Panc1 (cell line): ENCODE data around the gene GRIK4. TPM values are rescaled to one million over a fixed set of nuclear protein-coding genes. Genes with fewer than 3 reads are reported as not detected.

Source experiments
- ATAC-seq: fragments of 200-7000 bp; cut with Tn5 transposase; 2 replicates; pipeline ENCODE4 v1.9.1; 2020; ENCODE audit warnings: mild to moderate bottlenecking, moderate library complexity
- BruUV-seq: library from RNA; stranded (reverse); fragments of 400-500 nt; replicated peaks from 2 replicates; lab custom pipeline; 2021; lab: Mats Ljungman, UMichigan
- CTCF ChIA-PET: fragments of 300-600 bp; sonication (Branson Sonifier 250); formaldehyde crosslinking; loops from one replicate; lab custom pipeline; 2022; ENCODE audit warnings: antibody characterized with exemption; lab: Charles Lee
- POLR2A ChIA-PET: fragments of 300-600 bp; sonication (Branson Sonifier 250); formaldehyde crosslinking; loops from one replicate; lab custom pipeline; 2022; ENCODE audit warnings: antibody characterized with exemption; lab: Charles Lee
- DNase-seq: peaks from one replicate; pipeline ENCODE4 v3.0.0-alpha.2; 2010; ENCODE audit warnings: low read depth, low spot score
- H3K27ac ChIP-seq: 2 replicates; pipeline ENCODE4 v1.5.1; 2011; ENCODE audit warnings: mild to moderate bottlenecking, low read length, inconsistent platforms
- H3K27me3 ChIP-seq: fragments of 200-500 bp; sonication (Bioruptor generic); 2 replicates; pipeline ENCODE4 v1.6.0; 2014; ENCODE audit warnings: low read length, inconsistent platforms; ENCODE audit not compliant: control insufficient read depth, insufficient read depth
- H3K36me3 ChIP-seq: fragments of 200-500 bp; sonication (Bioruptor generic); 2 replicates; pipeline ENCODE4 v1.5.1; 2014; ENCODE audit warnings: inconsistent platforms, mild to moderate bottlenecking, low read length, moderate library complexity; ENCODE audit not compliant: control insufficient read depth, insufficient read depth
- H3K4me1 ChIP-seq: 2 replicates; pipeline ENCODE4 v1.5.1; 2011; ENCODE audit warnings: inconsistent platforms, mild to moderate bottlenecking, low read length, moderate library complexity; ENCODE audit not compliant: control insufficient read depth, insufficient read depth
- H3K4me3 ChIP-seq, 2 experiments: 2 replicates each; pipeline ENCODE4 v1.5.1; 2011 to 2012; ENCODE audit warnings: low read depth in 2 of 2, low read length in 2 of 2, mild to moderate bottlenecking in 2 of 2, inconsistent platforms in 1 of 2, moderate library complexity in 1 of 2
- H3K9me3 ChIP-seq: fragments of 200-500 bp; sonication (Bioruptor generic); 2 replicates; pipeline ENCODE4 v1.5.1; 2014; ENCODE audit warnings: low read depth, mild to moderate bottlenecking, inconsistent platforms, low read length, moderate library complexity; ENCODE audit not compliant: control insufficient read depth, insufficient read depth
- POLR2AphosphoS5 ChIP-seq: IDR thresholded peaks from 2 replicates; pipeline ENCODE4 v1.6.1; 2012; ENCODE audit warnings: mild to moderate bottlenecking, low read depth, low read length, moderate library complexity
- SIN3A ChIP-seq: IDR thresholded peaks from 2 replicates; pipeline ENCODE4 v1.6.1; 2012; ENCODE audit warnings: low read depth, mild to moderate bottlenecking, low read length, moderate library complexity, borderline replicate concordance; ENCODE audit not compliant: insufficient read depth
- TCF7L2 ChIP-seq: IDR thresholded peaks from 2 replicates; pipeline ENCODE4 v1.6.1; 2011; ENCODE audit warnings: mild to moderate bottlenecking, low read depth, low read length, inconsistent platforms
- in situ Hi-C: cut with HindIII; loops from 2 replicates; pipeline ENCODE4 v1.10.0; 2016; ENCODE audit warnings: low sequenced_read_pairs, low pct_unique_long_range_greater_than_20kb
- intact Hi-C: fragments of 100-400 bp; cut with micrococcal nuclease; formaldehyde crosslinking; loops from one replicate; pipeline ENCODE4 v1.10.0; 2022; ENCODE audit not compliant: unreplicated experiment
- total RNA-seq: library from RNA; stranded (reverse); gene quantifications from one replicate; pipeline ENCODE4 v1.2.1, GENCODE V29; 2021; ENCODE audit not compliant: unreplicated experiment
- TF ChIP-seq, protein P1 (sequence below), 2 experiments: IDR thresholded peaks; 2 replicates each; pipeline ENCODE4 v1.6.1; 2011 to 2012; ENCODE audit warnings: low read depth in 2 of 2, control low read depth in 1 of 2, low read length in 1 of 2, mild to moderate bottlenecking in 1 of 2, moderate library complexity in 1 of 2; ENCODE audit not compliant: insufficient read depth in 1 of 2
- TF ChIP-seq, protein P2 (sequence below): fragments of 450-650 bp; IDR thresholded peaks from 2 replicates; pipeline ENCODE4 v1.5.1; 2017; ENCODE audit warnings: mild to moderate bottlenecking

The GRIK4 gene
- total RNA-seq, 1 experiment from 2014 or later: 0.62 TPM

DNA sequence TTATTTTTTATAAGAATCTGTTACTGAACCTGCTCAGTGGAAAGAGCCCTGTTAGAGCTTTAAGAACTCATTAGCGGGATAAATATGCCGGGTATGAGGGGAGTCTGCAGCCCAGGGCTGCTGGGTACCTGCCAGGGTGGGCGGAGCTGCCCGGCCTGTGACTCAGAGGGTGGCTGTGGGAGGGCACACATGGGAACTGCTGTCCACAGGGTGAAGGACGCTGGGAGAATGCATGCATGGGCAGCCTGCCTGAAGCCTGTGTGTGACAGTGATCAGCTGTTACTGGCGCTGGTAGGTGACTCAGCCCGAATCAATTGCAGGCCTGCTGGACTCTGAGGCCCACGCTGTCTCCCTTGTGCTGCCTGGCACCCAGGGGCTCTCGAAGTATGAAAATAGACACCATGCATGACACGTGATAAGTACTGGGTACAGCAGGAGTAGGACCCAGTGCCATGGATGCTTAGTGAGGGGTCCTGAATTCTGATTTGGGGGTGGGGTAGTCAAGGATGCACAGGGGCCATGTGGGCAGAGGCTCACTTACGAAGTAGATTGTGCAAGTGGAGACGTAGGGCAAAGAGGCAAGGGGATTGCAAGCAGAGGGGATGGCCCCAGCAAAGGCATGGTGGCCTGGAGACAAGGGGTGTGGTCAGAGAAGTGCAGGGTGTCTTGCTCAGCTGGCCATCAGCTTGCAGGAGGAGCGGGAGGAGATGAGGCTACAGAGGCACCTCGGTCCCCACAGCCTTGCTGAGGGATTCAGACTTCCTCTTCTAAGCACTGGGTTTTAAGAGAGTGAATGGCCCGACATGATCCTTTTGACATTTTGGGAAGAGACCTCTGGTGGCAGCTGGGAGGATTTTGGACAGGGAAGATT is 36.5 kb downstream of the GRIK4 start:
- Histone ChIP-seq H3K36me3 (no peaks in the 10 kb centered on the region), H3K27ac (no peak overlapping the region), H3K4me3 (no peak overlapping the region), H3K9me3 (no peaks in the 10 kb centered on the region), H3K27me3 (no peaks in the 10 kb centered on the region), H3K4me1 (peaks cover 7% of the 10 kb centered on the region; the same call in 1 of the 2 replicates)
- in situ Hi-C loops (no loop called here), intact Hi-C loops (no loop called here)
- no TSS peak for BruUV-seq
- TF ChIP-seq, protein P1, sequence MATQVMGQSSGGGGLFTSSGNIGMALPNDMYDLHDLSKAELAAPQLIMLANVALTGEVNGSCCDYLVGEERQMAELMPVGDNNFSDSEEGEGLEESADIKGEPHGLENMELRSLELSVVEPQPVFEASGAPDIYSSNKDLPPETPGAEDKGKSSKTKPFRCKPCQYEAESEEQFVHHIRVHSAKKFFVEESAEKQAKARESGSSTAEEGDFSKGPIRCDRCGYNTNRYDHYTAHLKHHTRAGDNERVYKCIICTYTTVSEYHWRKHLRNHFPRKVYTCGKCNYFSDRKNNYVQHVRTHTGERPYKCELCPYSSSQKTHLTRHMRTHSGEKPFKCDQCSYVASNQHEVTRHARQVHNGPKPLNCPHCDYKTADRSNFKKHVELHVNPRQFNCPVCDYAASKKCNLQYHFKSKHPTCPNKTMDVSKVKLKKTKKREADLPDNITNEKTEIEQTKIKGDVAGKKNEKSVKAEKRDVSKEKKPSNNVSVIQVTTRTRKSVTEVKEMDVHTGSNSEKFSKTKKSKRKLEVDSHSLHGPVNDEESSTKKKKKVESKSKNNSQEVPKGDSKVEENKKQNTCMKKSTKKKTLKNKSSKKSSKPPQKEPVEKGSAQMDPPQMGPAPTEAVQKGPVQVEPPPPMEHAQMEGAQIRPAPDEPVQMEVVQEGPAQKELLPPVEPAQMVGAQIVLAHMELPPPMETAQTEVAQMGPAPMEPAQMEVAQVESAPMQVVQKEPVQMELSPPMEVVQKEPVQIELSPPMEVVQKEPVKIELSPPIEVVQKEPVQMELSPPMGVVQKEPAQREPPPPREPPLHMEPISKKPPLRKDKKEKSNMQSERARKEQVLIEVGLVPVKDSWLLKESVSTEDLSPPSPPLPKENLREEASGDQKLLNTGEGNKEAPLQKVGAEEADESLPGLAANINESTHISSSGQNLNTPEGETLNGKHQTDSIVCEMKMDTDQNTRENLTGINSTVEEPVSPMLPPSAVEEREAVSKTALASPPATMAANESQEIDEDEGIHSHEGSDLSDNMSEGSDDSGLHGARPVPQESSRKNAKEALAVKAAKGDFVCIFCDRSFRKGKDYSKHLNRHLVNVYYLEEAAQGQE (IDR thresholded peaks at IDR 0.05; ENCODE audit: insufficient read depth in 1 of 2, low read depth in 2 of 2, low read length in 1 of 2): no peak
- TF ChIP-seq, protein P2, sequence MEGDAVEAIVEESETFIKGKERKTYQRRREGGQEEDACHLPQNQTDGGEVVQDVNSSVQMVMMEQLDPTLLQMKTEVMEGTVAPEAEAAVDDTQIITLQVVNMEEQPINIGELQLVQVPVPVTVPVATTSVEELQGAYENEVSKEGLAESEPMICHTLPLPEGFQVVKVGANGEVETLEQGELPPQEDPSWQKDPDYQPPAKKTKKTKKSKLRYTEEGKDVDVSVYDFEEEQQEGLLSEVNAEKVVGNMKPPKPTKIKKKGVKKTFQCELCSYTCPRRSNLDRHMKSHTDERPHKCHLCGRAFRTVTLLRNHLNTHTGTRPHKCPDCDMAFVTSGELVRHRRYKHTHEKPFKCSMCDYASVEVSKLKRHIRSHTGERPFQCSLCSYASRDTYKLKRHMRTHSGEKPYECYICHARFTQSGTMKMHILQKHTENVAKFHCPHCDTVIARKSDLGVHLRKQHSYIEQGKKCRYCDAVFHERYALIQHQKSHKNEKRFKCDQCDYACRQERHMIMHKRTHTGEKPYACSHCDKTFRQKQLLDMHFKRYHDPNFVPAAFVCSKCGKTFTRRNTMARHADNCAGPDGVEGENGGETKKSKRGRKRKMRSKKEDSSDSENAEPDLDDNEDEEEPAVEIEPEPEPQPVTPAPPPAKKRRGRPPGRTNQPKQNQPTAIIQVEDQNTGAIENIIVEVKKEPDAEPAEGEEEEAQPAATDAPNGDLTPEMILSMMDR: no peak
- no peak for TF ChIP-seq POLR2AphosphoS5
- no peak for TF ChIP-seq TCF7L2
- no peak for TF ChIP-seq SIN3A
- no peak for DNase-seq
- POLR2A ChIA-PET: no interaction called here
- CTCF ChIA-PET: no interaction called here
- peak; percentile 74 for ATAC-seq

DNA sequence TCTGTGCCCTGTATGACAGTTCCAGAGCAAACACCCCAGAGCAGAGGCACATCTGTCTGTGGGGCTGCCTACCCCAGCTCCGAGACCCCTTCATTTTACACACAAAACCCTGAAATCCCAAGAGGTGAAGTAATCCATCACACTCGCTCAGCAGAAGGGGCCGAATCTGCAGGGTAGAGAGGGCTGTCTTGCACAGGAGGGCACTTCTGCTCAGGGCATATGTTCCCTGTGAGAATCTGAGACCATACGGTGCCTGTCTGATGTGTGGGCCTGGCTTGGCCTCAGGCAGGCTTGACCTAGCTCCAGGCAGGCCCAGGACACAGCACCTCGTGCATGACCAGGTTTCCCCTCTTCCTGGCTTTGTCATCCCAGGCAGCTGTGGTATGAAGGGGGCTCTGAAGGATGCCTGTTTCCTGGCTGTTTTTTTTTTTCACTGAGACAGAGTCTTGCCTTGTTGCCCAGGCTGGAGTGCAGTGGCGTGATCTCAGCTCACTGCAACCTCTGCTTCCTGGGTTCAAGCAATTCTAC is 37.2 kb downstream of the GRIK4 start:
- intact Hi-C loops: no loop called here
- ChIA-PET CTCF (no interaction called here), POLR2A (no interaction called here)
- DNase-seq: no peak
- no peaks in the 10 kb centered on the region for H3K36me3 ChIP-seq
- BruUV-seq: no TSS peak
- in situ Hi-C loops: no loop called here
- ATAC-seq: no peak; the same call in 1 of the 2 replicates
- no peak overlapping the region for H3K27ac ChIP-seq
- TF ChIP-seq SIN3A: no peak
- TF ChIP-seq, protein P1 (IDR thresholded peaks at IDR 0.05; ENCODE audit: insufficient read depth in 1 of 2, low read depth in 2 of 2, low read length in 1 of 2): no peak
- peaks cover 7% of the 10 kb centered on the region; the same call in 1 of the 2 replicates for H3K4me1 ChIP-seq
- H3K27me3 ChIP-seq: no peaks in the 10 kb centered on the region
- H3K9me3 ChIP-seq: no peaks in the 10 kb centered on the region
- no peak overlapping the region for H3K4me3 ChIP-seq
